ENCODE results near the gene TMEM30B. TPM values are rescaled to one million over a fixed set of nuclear protein-coding genes. Genes with fewer than 3 reads are reported as not detected.

TMEM30B gene
- total and polyA plus RNA-seq, 2 of the 13 experiments (the other 11 are each of a cell fraction or from before 2014, with no cell fraction given): not detected

- TF ChIP-seq MLX (CRISPR knock-in tag; IDR thresholded peaks at IDR 0.05): no peak
Measured at GRCh38 chr14:61279082-61279481, 2.1 kb downstream of the TMEM30B start (continued).

GRCh38 chr14:61277784-61278183 lies 3.4 kb downstream of the TMEM30B start:
- DNase-seq (ENCODE audit: low spot score): no peak
- CTCF ChIA-PET (ENCODE audit: low intra/inter-chr PET ratio, low total read pairs): no interaction called here
- ATAC-seq: peak; percentile 62
- H3K27ac ChIP-seq (ENCODE audit: extremely low read length, insufficient read depth, low read length): no peak overlapping the region
- peak; percentile 60 for FAIRE-seq
- H3K4me3 ChIP-seq (replicated peaks in 1 of 3; ENCODE audit: insufficient read depth in 1 of 3, low read depth in 2 of 3, low read length in 3 of 3): peak overlapping the region in 2 of 3 experiments; percentile 19 to 28; a peak in 2 of 6 replicates
- no peaks in the 10 kb centered on the region for H4K20me1 ChIP-seq (ENCODE audit: insufficient read depth, low read length)
- no peaks in the 10 kb centered on the region for H3K36me3 ChIP-seq (replicated peaks in 1 of 2; ENCODE audit: control insufficient read depth in 1 of 2, insufficient read depth in 2 of 2, low read length in 2 of 2)
- in situ Hi-C loops (cut with HindIII; ENCODE audit: extremely low pct_ligation_motif_present, low pct_unique_long_range_greater_than_20kb) (loop anchor here (25.0 kb wide), 1 partner anchor 560 kb away; no protein-coding TSS in a partner anchor), intact Hi-C loops (cut with micrococcal nuclease; ENCODE audit: unreplicated experiment) (loop anchor here (1.0 kb wide), 1 partner anchor 8 kb away; no protein-coding TSS in a partner anchor)
- no peaks in the 10 kb centered on the region for H3K79me2 ChIP-seq (ENCODE audit: insufficient read depth, low read length)
- no TSS peak for BruUV-seq (replicated peaks)
- peaks cover 26% of the 10 kb centered on the region for H3K4me1 ChIP-seq (ENCODE audit: insufficient read depth, low read length)
- H3K27me3 ChIP-seq (ENCODE audit: control insufficient read depth in 1 of 2, insufficient read depth in 2 of 2, low read length in 2 of 2): no peaks in the 10 kb centered on the region
- no peak overlapping the region for H3K9ac ChIP-seq (ENCODE audit: insufficient read depth, low read depth, low read length)
- no peak overlapping the region for H2AFZ ChIP-seq (ENCODE audit: low read length)
- H3K4me2 ChIP-seq (ENCODE audit: low read depth, low read length): peak overlapping the region; percentile 44
- POLR2A ChIA-PET: no interaction called here
- no peaks in the 10 kb centered on the region for H3K9me3 ChIP-seq (ENCODE audit: low read length)
- 2% methylated on average over 4 of the region's 4 CpGs for WGBS (ENCODE audit: low lambda C conversion rate)
- TF ChIP-seq ZNF350 (CRISPR knock-in tag; IDR thresholded peaks at IDR 0.05; ENCODE audit: borderline replicate concordance, low read depth): no peak
- TF ChIP-seq E2F2 (CRISPR knock-in tag; IDR thresholded peaks at IDR 0.05; ENCODE audit: borderline replicate concordance): no peak
- TF ChIP-seq ZNF24 (IDR thresholded peaks at IDR 0.05): no peak
- no peak for TF ChIP-seq SP5 (CRISPR knock-in tag; IDR thresholded peaks at IDR 0.05; ENCODE audit: borderline replicate concordance, low read depth)
- TF ChIP-seq PAXIP1 (CRISPR knock-in tag; conservative IDR thresholded peaks at IDR 0.05): peak; percentile 49
- 0 out of 2 replicates have a peak, but pooled peaks have one; percentile 14 for TF ChIP-seq ARID3A (IDR thresholded peaks at IDR 0.05; ENCODE audit: low read depth, low read length)
- TF ChIP-seq PHF8 (CRISPR knock-in tag; IDR thresholded peaks at IDR 0.05): no peak
- TF ChIP-seq ZNF607 (CRISPR knock-in tag; IDR thresholded peaks at IDR 0.05; ENCODE audit: borderline replicate concordance): no peak
- no peak for TF ChIP-seq SUZ12 (IDR thresholded peaks at IDR 0.05; ENCODE audit: low read depth, low read length)
- no peak for TF ChIP-seq ZNF274 (CRISPR knock-in tag; IDR thresholded peaks at IDR 0.05)
- TF ChIP-seq ZNF569 (CRISPR knock-in tag; IDR thresholded peaks at IDR 0.05; ENCODE audit: borderline replicate concordance): no peak
- TF ChIP-seq ZBTB25 (CRISPR knock-in tag; IDR thresholded peaks at IDR 0.05): no peak
- no peak for TF ChIP-seq PAX8 (CRISPR knock-in tag; IDR thresholded peaks at IDR 0.05; ENCODE audit: borderline replicate concordance)
- no peak for TF ChIP-seq TCF12 (IDR thresholded peaks at IDR 0.05)
- TF ChIP-seq TCF12 (CRISPR knock-in tag; IDR thresholded peaks at IDR 0.05): no peak

All from HepG2 (cell line).